Stimulated activated CD4-positive, alpha-beta T cell treated with anti-CD3 and anti-CD28 coated beads, TNF-alpha, amount 100 ng/mL, for 48 hours (primary cell): ENCODE results near the gene MDFIC.
"Not testable (repeated sequence)": the region's sequence is repeated elsewhere in the genome, so short reads cannot be mapped to it uniquely, and the experiment has no call there.

Experiments used
- DNase-seq, 3 donors: peaks; one replicate each; pipeline ENCODE4 v3.0.0-alpha.2; 2020; ENCODE audit warnings: low read depth in 3 of 3

Gene MDFIC, protein sequence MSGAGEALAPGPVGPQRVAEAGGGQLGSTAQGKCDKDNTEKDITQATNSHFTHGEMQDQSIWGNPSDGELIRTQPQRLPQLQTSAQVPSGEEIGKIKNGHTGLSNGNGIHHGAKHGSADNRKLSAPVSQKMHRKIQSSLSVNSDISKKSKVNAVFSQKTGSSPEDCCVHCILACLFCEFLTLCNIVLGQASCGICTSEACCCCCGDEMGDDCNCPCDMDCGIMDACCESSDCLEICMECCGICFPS

GRCh38 chr7:114922026-114922651 lies at the start of gene MDFIC:
MDFIC (plus strand) TSS chr7:114922094; CDS start chr7:114923034, 940 bp downstream.
- DNase-seq, result peak; percentile 38 to 55 (median 49)

DNA sequence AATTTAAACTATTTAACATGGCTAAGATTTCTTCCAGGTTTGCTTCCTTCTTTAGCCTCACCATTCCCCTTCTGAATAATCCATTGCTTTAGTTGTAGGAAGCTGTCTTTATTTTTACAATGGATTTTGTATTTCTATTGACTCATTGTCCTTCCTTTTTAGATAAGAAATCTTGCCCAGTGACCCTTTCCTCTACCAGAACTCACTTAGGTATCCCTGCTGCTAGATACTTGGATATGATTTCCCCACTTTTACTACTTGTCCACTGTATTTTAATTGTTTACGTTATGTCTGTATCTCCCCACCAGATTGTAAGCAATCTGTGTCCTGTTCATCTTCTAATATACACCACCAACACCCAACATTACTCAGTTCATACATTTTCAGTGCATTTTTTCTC lies 47.7 kb upstream of the MDFIC start:
- no peak for DNase-seq

DNA sequence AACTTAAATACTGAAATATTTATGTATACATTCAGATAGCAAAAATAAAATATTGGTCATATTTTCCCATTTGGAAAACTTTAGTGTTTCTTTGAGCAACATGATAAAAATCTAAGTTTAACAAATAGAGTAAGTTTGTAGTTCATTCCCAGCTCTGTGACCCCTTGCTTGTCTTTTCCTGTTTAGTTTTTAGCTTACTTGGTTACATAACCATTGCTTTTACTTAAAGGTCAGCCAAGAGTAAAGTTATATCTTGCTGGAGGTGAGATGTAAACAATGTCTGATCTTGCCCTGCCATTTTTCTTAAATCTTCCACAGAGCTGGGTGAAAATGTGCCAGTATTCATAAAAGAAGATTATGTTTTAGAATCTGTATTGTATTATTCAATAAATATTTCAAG lies 46.7 kb upstream of the MDFIC start:
- DNase-seq, result no peak

GRCh38 chr7:114879554-114879953 lies 42.3 kb upstream of the MDFIC start:
- no peak for DNase-seq

- DNase-seq, result no peak
These were observed 36.1 kb upstream of the MDFIC start for GRCh38 chr7:114885836-114886235.

DNA sequence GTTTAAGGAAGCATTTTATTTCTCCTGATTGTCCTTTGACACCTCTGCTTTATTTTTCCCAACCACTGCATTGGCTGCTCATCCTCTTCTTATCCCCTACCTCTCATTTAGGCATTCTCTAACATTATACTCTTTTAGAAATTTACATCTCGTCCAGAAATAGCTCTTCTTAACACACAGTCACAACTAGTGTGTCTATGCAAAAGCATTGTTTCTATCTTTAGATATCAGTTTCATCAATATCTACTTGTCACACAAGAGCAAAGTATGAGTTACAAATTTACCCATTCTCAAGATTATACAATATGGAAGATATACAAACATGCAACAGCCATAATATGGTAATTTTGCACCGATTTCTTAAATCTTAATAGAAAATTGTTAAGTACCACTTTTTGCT lies 35.7 kb upstream of the MDFIC start:
- no peak for DNase-seq

DNA sequence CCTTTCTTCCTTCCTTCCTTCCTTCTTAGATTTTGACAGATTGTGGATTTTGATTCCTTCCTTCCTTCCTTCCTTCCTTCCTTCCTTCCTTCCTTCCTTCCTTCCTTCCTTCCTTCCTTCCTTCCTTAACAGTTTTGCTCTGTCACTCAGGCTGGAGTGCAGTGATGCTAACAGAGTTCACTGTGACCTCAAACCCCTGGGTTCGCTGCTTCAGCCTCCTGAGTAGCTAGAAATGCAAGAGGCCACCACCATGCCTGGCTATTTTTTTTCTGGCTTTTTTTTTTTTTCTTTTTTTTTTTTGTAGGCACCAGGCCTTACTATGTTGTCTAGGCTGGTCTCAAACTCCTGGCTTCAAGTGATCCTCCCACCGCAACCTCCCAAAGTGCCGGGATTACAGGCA lies 32.8 kb upstream of the MDFIC start:
- not testable (repeated sequence) for DNase-seq

GRCh38 chr7:114889646-114890285 lies 32.1 kb upstream of the MDFIC start:
- DNase-seq, result peak in 1 of 3 donors; percentile 17

DNA sequence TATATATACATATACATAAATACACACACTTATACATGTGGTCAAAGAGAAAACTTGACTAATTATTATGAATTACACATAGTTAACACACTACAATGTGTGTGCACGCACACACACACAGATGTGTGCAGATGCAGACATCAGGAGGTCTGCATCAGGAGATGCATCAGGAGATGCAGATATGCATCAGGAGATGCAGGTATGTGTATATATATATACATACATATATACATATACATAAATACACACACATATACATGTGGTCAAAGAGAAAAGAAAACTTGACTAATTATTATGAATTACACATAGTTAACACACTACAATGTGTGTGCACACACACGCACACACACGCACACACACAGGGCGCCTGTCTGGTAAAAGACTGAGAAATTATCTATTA lies 31.3 kb upstream of the MDFIC start:
- no peak for DNase-seq

DNA sequence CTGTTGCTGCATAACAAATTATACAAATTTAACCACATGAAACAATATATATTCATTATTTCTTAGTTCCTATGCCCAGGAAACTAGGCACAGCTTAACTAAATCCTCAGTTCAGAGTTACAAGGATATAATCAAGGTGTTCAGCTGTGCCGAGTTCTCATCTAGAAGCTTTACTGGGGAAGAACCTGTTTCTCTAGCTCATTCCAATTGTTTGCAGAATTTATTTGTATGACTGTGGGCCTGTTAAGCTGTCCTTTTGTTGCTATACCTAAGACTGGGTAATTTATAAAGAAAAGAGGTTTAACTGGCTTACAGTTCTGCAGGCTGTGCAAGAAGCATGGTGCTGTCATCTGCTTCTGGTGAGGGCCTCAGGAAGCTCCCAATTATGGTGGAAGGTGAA lies 21.8 kb upstream of the MDFIC start:
- DNase-seq, result no peak

- DNase-seq, result no peak
These were observed 20.1 kb upstream of the MDFIC start for GRCh38 chr7:114901771-114902170.

DNA sequence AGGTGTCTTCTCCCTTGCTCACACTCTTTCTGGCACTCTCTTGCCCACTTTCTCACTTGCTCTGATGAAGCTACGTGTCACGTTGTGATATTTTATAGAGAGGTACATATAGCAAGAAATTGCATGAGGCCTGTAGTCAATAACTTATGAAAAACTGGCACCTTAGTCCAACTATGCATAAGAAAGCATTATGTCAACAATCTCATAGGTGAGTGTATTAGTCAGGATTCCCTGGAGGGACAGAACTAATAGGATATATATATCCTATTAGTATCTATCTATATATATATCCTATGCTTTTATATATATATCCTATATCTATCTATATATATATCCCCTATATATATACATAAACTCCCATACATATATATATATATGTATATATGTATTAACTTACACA lies 18.8 kb upstream of the MDFIC start:
- DNase-seq, result no peak

GRCh38 chr7:114910787-114911186 lies 11.1 kb upstream of the MDFIC start:
- DNase-seq, result no peak

DNA sequence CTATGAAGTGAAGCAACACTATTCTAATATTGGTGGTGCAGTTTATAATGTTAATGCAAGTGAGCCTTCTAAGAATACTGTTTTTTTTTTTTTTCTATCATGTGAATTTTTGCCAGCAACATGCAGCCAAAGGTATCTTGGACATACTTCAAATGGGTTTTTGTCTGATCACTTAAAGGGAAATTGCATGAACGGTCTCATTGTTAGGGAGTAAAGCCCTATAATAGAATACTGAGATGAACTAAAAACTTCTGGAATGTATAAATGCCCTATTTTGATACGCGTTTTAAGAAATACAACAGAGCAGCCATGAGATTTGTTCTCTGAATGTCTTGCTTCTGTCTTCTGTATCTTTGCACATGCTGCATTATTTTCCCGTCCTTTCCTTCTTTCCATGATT lies 10.5 kb upstream of the MDFIC start:
- DNase-seq, result no peak

DNA sequence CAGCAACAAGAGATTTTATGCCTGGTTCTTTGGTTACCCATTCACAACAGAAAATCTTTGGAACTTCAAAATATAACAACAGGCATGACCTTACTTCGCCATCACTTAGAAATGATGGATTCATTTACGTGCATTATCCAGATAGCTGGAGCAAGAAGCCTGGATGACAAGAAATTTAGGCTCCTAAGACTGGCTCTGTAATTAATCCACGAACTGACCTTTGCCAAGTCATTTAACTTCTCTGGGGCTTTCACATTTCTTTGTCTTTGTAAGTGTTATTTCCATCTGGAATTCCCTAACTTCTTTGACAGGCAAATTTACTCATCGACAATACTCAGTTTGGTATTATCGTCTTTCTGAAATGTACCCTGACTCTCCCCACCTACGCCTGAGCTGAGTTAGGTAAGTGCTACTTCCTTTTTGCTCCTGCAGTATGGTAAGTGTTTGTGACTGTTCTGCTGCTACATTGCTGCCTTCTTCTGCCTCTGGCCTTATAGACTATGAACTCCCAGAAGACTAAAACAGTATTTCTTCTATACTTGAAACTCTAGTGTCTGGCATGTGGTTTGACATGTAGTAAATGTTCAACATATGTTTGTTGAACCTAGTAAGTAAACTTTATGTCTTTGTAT lies 5.5 kb upstream of the MDFIC start:
- DNase-seq, result peak in 1 of 3 donors; percentile 27

GRCh38 chr7:114917211-114917839 lies 4.6 kb upstream of the MDFIC start:
- DNase-seq, result no peak

GRCh38 chr7:114919587-114919986 lies 2.3 kb upstream of the MDFIC start:
- no peak for DNase-seq

- DNase-seq, result no peak
These were observed 266 bp upstream of the MDFIC start for GRCh38 chr7:114921631-114922025.

GRCh38 chr7:114922652-114923402 lies 933 bp downstream of the MDFIC start:
- peak in 2 of 3 donors; percentile 22 to 40 for DNase-seq

DNA sequence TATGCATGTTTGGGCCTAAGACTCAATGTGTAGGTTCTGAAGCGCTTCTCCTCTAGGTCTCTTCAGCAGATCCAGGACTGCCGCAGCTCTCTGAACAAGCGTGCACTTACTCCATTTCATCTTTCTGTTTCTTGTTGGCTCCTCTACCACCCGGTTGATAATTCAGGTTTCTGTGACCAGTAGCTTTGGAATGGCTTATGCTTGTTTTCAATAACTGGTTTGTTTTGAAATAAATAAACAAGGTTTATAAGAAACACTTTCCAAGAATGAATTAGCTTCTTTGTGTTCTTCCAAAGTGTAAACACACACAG lies 1.5 kb downstream of the MDFIC start:
- DNase-seq, result no peak

- no peak for DNase-seq
These were observed 2.3 kb downstream of the MDFIC start for GRCh38 chr7:114924038-114924712.
